Inferior parietal cortex (tissue), 1 donor: Measurements from ENCODE around the gene WDR27.
"Not testable (repeated sequence)": the region's sequence is repeated elsewhere in the genome, so short reads cannot be mapped to it uniquely, and the experiment has no call there.

Source experiments
- DNase-seq: peaks from one replicate; pipeline ENCODE4 v3.0.0-alpha.2; 2016; ENCODE audit errors: extremely low spot score

The WDR27 gene

DNA sequence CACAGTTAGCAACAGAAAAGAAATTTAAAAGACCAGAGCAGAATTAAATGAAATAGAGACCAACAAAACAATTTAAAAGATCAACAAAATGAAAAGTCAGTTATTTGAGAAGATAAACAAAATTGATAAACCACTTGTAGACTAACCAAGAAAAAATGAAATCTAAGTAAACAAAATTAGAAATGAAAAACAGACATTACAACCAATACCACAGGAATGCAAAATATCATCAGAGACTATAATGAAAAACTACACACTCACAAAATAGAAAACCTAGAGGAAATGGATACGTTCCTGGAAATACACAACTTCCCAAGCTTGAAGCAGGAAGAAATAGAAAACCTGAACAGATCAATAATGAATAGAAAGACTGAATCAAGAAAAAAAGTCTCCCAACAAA, 97.8 kb downstream of the WDR27 start:
- DNase-seq, result no peak

DNA sequence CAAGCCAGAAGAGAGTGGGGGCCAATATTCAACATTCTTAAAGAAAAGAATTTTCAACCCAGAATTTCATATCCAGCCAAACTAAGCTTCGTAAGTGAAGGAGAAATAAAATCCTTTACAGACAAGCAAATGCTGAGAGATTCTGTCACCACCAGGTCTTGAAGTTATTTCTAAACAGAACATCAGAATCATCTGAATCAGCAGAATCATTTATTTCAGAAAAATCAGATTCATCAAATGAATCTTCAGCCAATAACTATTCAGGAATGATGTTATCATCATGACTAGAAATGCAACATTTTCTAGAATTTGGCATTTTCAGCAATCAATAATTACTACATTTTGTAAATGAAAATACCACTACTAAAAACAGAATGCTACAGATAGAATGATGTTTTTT, 100.7 kb downstream of the WDR27 start:
- not testable (repeated sequence) for DNase-seq

DNA sequence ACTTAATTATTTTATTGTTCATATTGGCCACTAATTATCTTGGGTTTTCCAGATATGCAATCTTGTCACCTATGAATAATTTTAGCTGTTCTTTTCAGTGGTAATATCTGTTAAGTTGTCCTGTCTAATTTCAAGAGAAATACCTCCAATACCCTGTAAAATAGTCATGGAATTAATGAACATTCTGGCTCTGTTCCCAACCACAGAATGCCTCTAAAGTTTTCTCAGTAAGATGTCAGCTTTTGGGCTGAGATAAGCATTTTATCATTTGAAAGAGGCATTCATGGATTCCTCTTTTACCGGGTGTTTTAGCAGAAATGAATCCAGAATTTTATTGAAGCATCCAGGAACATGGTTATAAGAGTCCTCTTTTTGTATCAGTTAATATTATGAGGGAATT, 109.3 kb downstream of the WDR27 start:
- DNase-seq, result no peak

DNA sequence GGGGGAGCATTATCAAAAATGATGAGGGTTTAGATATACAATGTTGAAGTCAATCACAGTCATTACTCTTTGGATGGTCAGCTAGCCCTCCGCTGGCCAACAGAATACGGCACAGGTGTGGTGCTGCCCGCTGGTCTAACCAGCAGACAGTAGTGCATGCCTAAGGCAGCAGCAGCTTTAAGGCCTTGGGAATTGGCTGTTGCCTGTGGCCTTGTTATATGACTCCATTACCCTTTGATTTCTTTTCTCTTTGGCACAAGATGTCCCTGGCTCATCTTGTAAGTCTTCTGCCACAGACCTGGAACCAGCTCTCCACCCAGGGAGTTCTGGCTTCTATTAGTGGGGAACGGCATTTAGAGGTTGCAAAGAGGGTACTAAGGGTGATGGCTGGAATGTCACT, 110.2 kb downstream of the WDR27 start:
- DNase-seq, result no peak

DNA sequence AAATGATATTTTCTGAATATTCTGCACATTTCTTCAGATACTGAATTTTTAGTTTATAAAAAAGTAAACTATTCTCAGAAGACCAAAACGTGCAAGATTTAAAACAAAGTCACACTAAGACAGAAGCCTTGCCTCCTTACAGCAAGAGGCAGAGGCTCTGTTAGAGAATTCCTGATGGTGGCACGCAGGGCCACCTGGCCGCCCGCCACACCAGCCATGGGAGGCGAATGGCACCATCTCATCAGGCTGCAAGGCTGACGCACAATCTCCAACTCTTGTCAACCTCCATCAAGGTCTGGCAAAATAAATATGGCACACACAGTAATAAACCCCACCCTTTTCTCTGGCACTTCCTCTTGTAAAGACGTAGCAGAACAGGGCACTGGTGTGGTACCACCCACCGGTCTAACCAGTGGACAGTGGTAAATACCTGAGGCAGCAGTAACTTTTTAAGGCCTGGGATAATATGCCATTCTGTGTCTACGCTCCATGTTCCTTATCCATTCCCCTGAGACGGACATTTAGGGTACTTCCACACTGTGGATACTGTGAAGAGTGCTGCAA, 111.4 kb downstream of the WDR27 start:
- no peak for DNase-seq

DNA sequence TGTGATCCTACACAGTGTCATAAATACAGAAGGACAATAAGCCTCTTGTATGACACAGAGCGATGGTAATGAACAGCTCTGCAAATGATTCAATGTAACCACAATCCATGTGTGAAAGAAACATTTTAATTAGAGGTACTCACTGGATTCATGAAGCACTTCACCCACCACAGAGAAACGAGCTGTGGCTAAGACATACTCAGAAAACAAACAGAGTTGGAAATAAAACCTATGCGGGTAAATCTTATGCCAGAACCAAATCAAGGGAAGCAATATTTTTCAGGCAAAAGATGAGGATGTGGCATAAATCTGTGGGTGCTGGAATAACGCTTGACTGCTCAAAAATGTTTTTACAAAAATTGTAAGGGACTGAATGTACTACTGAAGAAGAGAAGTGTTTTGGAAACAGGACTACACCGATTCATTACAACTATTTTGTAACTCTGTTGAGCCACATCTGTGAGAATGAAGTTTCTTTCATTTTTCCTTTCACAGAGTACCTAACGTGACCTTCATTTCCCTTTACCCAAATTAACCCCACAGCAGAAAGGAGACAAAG, 112.1 kb downstream of the WDR27 start:
- DNase-seq, result peak; percentile 11

DNA sequence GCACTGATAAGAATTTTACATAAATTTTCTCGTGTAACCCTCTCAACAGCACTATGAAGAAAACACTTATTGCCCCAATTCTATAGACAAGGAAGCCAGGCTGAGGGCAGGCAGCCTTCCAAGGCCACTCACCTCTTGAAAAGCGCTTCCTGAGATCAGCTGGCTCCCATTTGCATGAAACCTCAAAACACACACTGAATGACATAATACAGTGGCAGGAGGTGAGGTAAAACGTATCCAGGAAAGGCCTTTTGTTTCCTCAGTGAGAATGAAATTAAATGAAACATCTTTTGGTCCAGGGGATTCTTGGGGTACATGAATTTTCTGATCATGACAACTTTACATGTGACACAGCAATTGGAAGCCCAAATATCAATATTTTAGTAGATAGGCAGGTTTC, 112.5 kb downstream of the WDR27 start:
- no peak for DNase-seq

DNA sequence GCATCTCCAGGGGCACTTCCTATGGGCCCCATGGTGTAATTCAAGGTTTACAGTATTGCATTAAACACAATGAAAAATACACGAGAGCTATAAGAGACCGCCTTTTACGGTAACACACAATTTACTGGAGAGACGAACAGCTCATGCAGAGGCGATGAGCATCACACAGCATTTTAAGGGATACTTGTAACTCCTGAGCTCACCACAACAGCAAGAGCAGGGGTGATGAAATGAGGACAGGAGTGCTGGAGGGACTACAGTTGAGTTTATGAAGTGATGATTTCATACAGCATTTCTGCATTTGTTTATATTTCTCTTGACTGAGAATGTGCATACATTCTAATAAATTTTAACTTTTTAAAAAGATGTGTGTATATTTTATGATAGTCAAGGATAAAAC, 113.9 kb downstream of the WDR27 start:
- DNase-seq, result no peak

DNA sequence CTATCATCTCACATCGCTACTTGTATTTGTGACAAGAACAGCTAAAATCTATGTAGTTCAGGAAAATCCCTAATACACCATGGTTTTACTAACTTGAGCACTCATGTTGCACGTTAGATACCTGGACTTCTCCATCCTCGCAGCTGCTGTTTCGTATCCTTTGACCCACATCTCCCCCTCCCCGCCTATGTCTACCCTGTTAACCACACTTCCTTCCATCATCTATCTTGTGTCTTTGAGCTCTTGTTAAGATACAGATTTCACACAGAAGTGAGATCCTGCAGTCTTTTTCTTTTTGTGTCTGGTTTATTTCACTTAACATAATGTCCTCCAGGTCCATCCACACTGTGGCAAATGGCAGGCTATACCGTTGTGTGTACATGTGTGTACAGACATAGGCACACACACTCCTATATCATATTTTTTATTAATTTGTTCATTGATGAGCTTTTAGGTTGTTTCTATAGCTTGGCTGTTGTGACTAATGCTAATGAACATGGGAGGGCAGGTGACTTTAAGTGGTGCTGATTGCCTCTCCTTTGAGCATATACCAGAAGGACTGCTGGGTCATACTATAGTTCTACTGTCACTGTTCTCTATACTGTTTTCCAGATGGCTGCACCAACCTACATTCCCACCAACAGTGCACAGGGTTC, 117.8 kb downstream of the WDR27 start:
- DNase-seq, result no peak

DNA sequence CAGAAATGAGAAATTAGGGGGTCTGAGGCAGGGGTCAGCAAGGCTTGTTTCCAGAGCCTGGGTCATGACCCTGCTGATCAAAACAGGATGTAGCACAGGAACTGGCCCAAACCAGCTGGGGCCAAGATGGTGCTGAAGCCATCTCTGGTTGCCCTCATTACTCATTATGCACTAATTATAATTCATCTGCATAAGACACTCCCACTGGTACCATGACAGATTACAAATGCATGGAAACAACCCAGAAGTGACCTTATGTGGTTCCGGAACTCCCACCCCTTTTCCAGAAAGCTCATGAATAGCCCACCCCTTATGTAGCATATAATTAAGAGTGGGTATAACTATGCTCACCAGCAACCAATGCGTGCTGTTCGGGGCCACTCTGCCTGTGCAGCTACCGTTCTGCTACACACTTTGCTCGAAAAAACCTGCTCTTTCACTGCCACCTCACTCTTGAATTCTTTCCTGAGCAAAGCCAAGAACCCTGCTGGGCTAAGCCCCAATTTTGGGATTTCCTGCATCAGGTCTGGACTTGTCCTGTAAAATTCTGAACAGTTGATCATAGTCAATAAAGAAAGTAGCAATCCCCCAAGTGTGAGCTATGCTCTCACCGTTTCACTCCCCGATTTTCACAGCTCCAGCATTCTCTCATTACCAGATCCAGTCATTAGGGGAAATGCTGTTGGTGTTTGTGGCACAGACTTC, 122.3 kb downstream of the WDR27 start:
- DNase-seq, result no peak

DNA sequence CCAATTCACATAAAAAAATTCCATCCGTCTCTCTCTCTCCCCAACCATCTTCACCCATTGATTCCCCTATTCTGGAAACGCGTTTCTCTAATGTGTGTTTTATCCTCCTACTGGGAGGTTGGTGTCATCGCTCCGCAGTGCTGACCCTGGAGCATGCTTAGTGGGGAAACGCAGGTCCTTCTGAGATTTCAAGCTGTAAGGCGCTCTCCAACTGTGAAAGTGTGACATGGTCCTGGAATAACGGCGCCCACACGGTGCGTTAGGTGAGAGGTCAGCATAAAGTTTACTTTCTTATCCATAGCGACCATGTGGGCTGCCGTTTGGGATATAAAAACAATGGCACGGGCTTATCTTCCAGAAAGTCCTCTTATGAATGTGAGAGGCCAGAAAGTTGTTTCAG, 123.9 kb downstream of the WDR27 start:
- DNase-seq, result no peak

DNA sequence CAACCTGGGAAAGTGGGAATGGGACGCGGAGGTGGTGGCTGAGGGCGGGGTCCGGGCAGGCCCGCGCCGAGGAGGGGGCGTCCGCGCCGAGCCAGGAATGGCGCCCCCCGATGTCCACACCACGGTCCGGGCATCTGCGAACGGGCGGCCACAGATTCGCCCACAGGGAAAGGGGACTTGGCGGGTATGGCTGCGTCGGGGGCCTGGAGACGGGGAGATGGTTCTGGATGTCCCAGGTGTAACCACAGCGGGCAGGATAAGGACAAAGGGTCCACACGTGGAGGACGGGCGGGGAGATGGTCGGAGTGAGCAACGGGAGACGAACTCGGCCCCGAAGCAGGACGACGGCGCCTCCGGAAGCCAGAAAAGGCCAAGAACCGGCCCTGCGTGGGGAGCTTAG, 124.6 kb downstream of the WDR27 start:
- no peak for DNase-seq

DNA sequence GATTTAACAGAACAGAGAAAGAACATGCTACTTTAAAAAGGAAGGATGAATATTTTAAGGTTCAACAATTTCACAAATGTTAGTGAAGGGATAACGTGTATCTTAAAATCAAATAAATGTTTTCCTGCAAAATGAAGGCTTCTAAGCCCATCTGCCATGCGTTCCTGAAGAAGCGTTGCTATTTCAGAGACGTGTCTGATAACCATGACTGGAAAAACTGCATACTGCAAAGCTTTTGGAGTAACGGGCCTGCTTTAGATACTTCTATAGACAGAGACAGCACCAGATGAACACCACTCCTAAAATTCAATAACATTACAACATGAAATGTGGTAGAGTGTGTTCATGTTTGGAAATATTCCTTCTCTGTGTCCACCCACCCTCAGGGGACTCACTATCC, 126.0 kb downstream of the WDR27 start:
- no peak for DNase-seq

DNA sequence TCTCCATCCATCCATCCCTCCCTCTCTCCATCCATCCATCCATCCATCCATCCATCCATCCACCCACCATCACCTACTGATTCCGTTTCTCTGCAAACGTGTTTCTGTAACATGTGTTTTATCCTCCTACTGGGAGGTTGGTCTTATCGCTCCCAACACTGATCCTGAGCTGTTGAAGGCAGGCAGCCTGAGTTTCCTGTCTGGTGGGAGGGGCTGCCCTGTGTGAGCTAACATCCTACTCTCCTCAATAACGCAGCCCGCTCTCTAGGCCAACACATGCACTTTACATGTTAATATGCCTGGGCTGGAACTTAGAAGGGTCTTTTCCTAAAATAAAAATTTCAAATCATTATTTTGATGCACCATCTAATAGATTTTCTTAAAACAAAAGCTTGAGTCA, 126.5 kb downstream of the WDR27 start:
- no peak for DNase-seq

DNA sequence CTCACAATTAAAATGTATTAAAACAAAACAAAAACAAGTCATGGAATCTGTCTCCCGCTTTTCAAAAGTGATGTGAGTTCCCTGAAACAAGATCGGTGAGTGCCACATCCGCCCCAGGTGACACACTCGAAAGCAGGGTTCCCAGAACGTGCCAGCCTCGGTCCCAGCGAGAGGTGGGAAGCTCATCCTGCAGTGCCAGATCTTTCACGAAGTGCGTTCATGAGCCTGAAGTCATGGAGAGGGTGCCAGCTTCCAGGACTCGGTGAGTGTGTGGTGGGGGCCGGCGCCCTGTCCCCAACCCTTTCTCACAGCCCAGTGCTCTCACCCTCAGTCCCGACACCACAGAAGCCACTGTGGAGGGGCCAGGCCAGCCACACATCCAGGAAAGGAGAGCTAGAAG, 127.4 kb downstream of the WDR27 start:
- DNase-seq, result no peak

DNA sequence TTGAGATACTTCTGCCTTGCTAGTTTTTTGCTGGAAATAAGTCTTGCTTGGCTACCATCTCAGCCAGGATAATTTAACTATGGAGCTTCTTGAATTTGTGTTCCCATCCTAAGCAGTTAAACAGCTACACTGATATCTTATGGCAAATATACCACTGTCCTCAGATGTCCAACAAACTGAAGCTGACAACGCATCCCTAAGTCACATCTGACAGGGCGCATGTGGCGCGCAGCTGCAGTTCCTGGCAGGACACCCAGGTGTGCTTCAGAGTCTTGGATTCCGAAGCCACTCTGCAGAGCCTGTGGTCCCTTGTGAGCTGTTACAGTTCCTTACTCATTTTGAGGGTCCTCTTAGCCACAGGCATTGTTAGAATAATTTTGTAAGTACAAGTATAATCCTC, 127.9 kb downstream of the WDR27 start:
- no peak for DNase-seq

DNA sequence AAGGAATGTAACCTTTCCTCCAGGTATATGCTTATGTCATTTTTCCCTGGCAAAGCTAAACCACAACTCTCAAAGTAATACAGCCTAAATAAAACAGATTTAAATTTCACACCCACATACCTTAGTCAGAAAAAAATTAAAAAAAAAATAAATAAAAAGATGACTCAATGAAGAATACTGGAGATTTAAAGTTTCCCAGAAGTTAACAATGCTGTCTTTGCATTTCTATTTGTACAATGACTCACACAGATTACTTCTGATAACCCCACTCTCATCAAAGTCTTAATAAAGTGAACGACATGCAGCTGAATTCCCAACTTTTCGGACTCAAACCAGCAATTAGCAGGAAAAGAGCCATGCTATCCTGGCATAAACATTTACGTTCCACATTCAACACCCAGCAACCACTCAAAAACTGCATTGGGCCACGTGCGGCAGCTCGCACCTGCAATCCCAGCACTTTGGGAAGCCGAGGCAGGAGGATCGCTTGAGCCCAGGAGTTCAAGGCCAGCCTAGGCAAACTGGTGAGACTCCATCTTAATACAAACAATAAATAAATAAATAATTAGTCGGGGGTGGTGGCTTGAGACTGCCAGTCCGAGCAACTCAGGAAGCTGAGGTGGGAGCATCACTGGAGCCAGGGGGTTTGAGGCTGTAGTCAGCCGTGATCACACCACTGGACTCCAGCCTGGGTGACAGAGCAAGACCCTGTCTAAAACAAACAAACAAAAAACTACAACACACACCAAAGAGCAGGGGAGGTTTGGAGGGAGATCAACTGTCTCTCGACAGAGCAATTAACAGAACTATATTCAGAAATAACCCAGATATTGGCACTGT, 130.5 kb downstream of the WDR27 start:
- DNase-seq, result no peak

DNA sequence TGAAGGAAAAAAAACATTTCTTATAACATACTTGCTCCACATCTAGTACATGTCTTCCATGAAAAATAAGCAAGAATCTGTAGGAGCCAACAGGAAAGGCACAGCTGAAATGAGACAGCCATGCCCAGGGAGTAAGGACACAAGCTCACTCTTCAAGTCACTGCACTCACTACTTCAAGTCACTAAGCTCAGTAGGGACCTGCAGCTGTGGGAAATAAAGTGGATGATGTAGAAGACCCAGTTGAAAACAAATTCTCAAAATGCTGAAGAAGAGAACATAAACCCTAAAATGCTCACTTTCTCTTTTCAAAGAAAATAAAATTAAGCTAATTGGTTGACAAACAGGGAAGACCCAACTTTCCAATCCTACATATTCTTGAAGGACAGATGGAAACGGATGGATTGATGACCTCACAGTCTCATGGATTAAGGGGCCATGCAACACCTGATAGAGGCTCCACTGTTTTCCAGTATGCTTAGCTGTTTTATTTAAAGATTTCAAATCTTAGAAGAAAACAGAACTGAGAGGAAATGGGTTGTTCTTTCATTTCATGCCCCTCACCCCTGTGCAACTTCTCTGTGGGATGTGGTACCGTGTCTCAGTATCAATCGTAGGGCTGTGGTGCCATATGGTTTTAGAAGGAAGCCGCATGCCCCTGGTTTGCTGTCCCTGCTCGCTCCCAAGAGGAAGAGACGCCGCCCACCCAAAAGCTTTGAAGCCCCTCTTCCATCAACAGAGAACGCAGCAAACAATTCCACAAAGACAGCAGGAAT, 133.3 kb downstream of the WDR27 start:
- no peak for DNase-seq

DNA sequence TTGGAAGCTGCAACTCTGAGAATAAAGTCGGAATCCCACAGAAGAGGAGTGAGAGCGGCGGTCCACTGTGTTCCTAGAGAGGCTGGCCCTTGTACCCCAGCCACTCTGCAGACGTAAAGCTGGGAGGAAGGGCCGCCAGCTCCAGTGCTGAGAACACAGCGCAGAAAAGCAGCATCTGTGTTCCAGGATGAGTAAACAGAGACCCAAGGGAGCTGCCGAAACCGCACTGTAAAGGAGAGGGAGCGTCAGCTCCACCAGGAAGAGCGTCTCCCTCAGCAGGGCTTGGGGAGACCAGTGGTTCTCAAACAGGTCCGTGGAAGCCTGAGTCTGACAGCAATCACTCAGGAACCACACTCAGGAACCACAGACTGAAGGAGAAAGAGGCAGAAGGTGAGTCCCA, 134.0 kb downstream of the WDR27 start:
- DNase-seq, result no peak

DNA sequence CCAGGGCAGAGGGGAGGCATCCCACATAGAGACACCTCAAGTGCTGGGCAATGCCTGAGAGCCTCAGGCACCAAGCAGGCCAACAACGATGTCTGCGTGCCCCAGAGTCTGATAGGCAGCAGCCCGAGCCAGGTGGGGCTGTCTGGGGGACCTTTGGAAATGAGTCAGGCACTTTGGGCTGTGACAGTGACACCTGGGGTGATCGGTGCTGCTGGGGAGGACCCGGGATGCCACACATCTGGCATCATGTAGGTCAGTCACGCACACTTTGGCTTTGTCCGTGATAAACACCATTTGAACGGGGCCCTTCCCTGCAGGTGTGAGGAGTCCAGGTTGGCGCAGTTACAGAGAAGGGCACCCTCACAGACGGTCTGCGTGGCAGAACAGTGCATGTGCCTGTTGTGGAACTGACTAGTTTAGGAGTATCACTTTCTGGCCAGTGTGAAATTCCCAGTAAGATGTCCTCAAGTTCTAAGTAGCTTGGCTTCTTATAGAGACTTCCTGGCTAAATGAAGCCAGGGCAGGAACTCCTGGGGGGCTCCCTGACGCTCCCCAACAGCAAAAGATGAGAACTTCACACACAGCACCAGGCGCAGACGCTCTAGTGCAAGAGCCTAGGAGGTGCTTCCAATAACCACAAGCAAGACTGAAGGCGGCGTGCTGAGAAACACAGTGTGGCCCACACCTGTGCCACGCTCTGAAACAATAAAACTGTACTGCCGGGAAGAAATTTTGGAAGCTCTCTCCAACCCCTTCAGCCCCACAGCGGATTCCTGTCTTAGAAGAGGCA, 134.7 kb downstream of the WDR27 start:
- no peak for DNase-seq

DNA sequence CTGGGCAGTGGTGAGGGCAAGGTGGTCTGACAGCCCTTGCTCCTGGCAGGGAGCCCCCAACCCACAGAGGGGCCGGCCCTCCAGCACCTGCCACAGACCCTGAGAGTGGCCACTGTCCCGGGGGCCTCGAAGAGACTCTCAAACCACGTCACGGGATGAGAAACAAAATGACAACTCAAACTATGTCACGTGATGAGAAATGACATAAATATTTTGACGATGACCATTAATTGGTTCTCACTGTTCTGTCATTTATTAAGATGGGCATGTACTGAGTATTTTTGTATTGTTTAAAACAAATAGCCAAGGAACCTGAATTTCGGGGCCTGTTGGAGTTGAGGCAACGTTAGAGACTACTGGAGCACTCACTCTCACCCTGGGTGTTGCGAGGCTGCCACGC, 135.5 kb downstream of the WDR27 start:
- no peak for DNase-seq
